NOMO-1 (cell line): ENCODE measurements around the gene CCL5.
A peak's percentile ranks its signal among the peaks of the same experiment; 100 is the strongest.
"Not testable (repeated sequence)": the region's sequence is repeated elsewhere in the genome, so short reads cannot be mapped to it uniquely, and the experiment has no call there.

Source experiments
- DNase-seq, 2 experiments: peaks; one replicate each; lab custom pipeline; 2025; ENCODE audit not compliant: unreplicated experiment in 2 of 2; lab: John Stamatoyannopoulos, UW

The CCL5 gene

GRCh38 chr17:35900280-35900679 is 20.1 kb upstream of the CCL5 start:
- no peak for DNase-seq

GRCh38 chr17:35898283-35899070 is 18.3 kb upstream of the CCL5 start:
- DNase-seq, result peak; percentile 58 to 68

- not testable (repeated sequence) for DNase-seq
Observed at GRCh38 chr17:35897772-35898171, 17.6 kb upstream of the CCL5 start.

- DNase-seq, result peak; percentile 47 to 79
Observed at GRCh38 chr17:35895636-35896587, 15.8 kb upstream of the CCL5 start.

- no peak for DNase-seq
Observed at GRCh38 chr17:35894206-35894605, 14.0 kb upstream of the CCL5 start.

- no peak for DNase-seq
Observed at GRCh38 chr17:35893751-35894150, 13.6 kb upstream of the CCL5 start.

GRCh38 chr17:35892091-35893035 is 12.2 kb upstream of the CCL5 start:
- peak in 1 of 2 experiments; percentile 14 for DNase-seq

- DNase-seq, result no peak
Observed at GRCh38 chr17:35891269-35891668, 11.1 kb upstream of the CCL5 start.

GRCh38 chr17:35890774-35891155 is 10.6 kb upstream of the CCL5 start:
- no peak for DNase-seq

GRCh38 chr17:35889818-35890773 is 9.9 kb upstream of the CCL5 start:
- DNase-seq, result no peak

GRCh38 chr17:35889241-35889640 is 9.1 kb upstream of the CCL5 start:
- DNase-seq, result no peak

- no peak for DNase-seq
Observed at GRCh38 chr17:35878361-35878760, 1.8 kb downstream of the CCL5 start.

- no peak for DNase-seq
Observed at GRCh38 chr17:35877345-35878029, 2.7 kb downstream of the CCL5 start.

- DNase-seq, result no peak
Observed at GRCh38 chr17:35876534-35876933, 3.6 kb downstream of the CCL5 start.

- DNase-seq, result no peak
Observed at GRCh38 chr17:35875800-35876139, 4.4 kb downstream of the CCL5 start.

- no peak for DNase-seq
Observed at GRCh38 chr17:35875072-35875799, 4.9 kb downstream of the CCL5 start.

GRCh38 chr17:35872196-35872980 is 7.8 kb downstream of the CCL5 start:
- DNase-seq, result no peak
